ENCODE results near the gene OVCA2. TPM values are rescaled to one million over a fixed set of nuclear protein-coding genes. Genes with fewer than 3 reads are reported as not detected.

The OVCA2 gene
- total and polyA plus RNA-seq, 2 experiments from 2014 or later = 49.2 to 72.5 TPM

GRCh38 chr17:1995321-1995892 lies 46.4 kb upstream of the OVCA2 start:
- DNase-seq (ENCODE audit: low spot score) = no peak
- H3K27ac ChIP-seq = peak overlapping the region; percentile 40
- TF ChIP-seq CTCF (IDR thresholded peaks at IDR 0.05; ENCODE audit: poor library complexity) (no peak), EZH2 (IDR thresholded peaks at IDR 0.05; ENCODE audit: borderline replicate concordance) (no peak), EZH2phosphoT487 (IDR thresholded peaks at IDR 0.05; ENCODE audit: low read depth, severe bottlenecking, unreplicated experiment) (no peak)

GRCh38 chr17:1995907-1996799 lies 45.7 kb upstream of the OVCA2 start:
- Histone ChIP-seq H3K9me3 (ENCODE audit: low read depth) (no peaks in the 10 kb centered on the region), H4K20me1 (ENCODE audit: insufficient read depth, poor library complexity, severe bottlenecking) (no peaks in the 10 kb centered on the region), H2AFZ (no peak overlapping the region), H3K4me1 (ENCODE audit: insufficient read depth) (peaks cover 46% of the 10 kb centered on the region), H3K36me3 (replicated peaks; ENCODE audit: insufficient read depth, low read depth) (no peaks in the 10 kb centered on the region), H3K9me2 (replicated peaks; ENCODE audit: insufficient read depth) (no peaks in the 10 kb centered on the region), H3K27me3 (no peaks in the 10 kb centered on the region), H3K27ac (peak overlapping the region; percentile 10), H3K4me3 (no peak overlapping the region), H3K4me2 (peak overlapping the region; percentile 95), H3K79me2 (no peaks in the 10 kb centered on the region)
- no peak for DNase-seq (ENCODE audit: low spot score)
- TF ChIP-seq CTCF (IDR thresholded peaks at IDR 0.05; ENCODE audit: poor library complexity) (no peak), EZH2 (IDR thresholded peaks at IDR 0.05; ENCODE audit: borderline replicate concordance) (no peak), EZH2phosphoT487 (IDR thresholded peaks at IDR 0.05; ENCODE audit: low read depth, severe bottlenecking, unreplicated experiment) (no peak)
- 58% methylated on average over 11 of the region's 14 CpGs for WGBS (ENCODE audit: low lambda C conversion rate, missing lambda C conversion rate)

More at GRCh38 chr17:1995321-1995892, 46.4 kb upstream of the OVCA2 start:
- H3K27me3 ChIP-seq = no peaks in the 10 kb centered on the region
- H3K9me2 ChIP-seq (replicated peaks; ENCODE audit: insufficient read depth) = no peaks in the 10 kb centered on the region
- whole genome bisulfite sequencing (ENCODE audit: low lambda C conversion rate, missing lambda C conversion rate) = 66% methylated on average over 13 of the region's 16 CpGs
- no peaks in the 10 kb centered on the region for H3K79me2 ChIP-seq
- no peaks in the 10 kb centered on the region for H3K9me3 ChIP-seq (ENCODE audit: low read depth)
- H3K4me3 ChIP-seq = no peak overlapping the region
- H3K4me1 ChIP-seq (ENCODE audit: insufficient read depth) = peaks cover 46% of the 10 kb centered on the region
- H3K4me2 ChIP-seq = peak overlapping the region; percentile 95
- no peaks in the 10 kb centered on the region for H3K36me3 ChIP-seq (replicated peaks; ENCODE audit: insufficient read depth, low read depth)
- H4K20me1 ChIP-seq (ENCODE audit: insufficient read depth, poor library complexity, severe bottlenecking) = no peaks in the 10 kb centered on the region
- no peak overlapping the region for H2AFZ ChIP-seq

- peak overlapping the region; percentile 95 for H3K4me2 ChIP-seq
- H3K9me3 ChIP-seq (ENCODE audit: low read depth) = no peaks in the 10 kb centered on the region
- H3K36me3 ChIP-seq (replicated peaks; ENCODE audit: insufficient read depth, low read depth) = no peaks in the 10 kb centered on the region
- WGBS (ENCODE audit: low lambda C conversion rate, missing lambda C conversion rate) = 65% methylated on average over 9 of the region's 9 CpGs
- TF ChIP-seq EZH2phosphoT487 (IDR thresholded peaks at IDR 0.05; ENCODE audit: low read depth, severe bottlenecking, unreplicated experiment) (no peak), CTCF (IDR thresholded peaks at IDR 0.05; ENCODE audit: poor library complexity) (no peak), EZH2 (IDR thresholded peaks at IDR 0.05; ENCODE audit: borderline replicate concordance) (no peak)
- DNase-seq (ENCODE audit: low spot score) = no peak
- peak overlapping the region; percentile 90 for H3K27ac ChIP-seq
- H4K20me1 ChIP-seq (ENCODE audit: insufficient read depth, poor library complexity, severe bottlenecking) = no peaks in the 10 kb centered on the region
- no peaks in the 10 kb centered on the region for H3K27me3 ChIP-seq
- H3K4me3 ChIP-seq = no peak overlapping the region
- peaks cover 46% of the 10 kb centered on the region for H3K4me1 ChIP-seq (ENCODE audit: insufficient read depth)
- H2AFZ ChIP-seq = no peak overlapping the region
- no peaks in the 10 kb centered on the region for H3K9me2 ChIP-seq (replicated peaks; ENCODE audit: insufficient read depth)
- no peaks in the 10 kb centered on the region for H3K79me2 ChIP-seq
Measured at GRCh38 chr17:1996800-1997288, 45.0 kb upstream of the OVCA2 start.

Data from hepatocyte (in vitro differentiated cells).